Progenitor cell of endocrine pancreas (in vitro differentiated cells): ENCODE results near the gene GNAS-AS1. TPM values are rescaled to one million over a fixed set of nuclear protein-coding genes. Genes with fewer than 3 reads are reported as not detected.

Experiments used
- DNase-seq: peaks from one replicate; pipeline ENCODE4 v3.0.0; 2021; ENCODE audit warnings: low spot score; ENCODE audit not compliant: unreplicated experiment
- H3K27ac Mint-ChIP-seq: 2 replicates; pipeline ENCODE4 v1.8.0; 2021; ENCODE audit warnings: mild to moderate bottlenecking, moderate library complexity, mixed read lengths
- H3K27me3 Mint-ChIP-seq: 2 replicates; pipeline ENCODE4 v1.8.0; 2021; ENCODE audit warnings: mixed read lengths
- H3K36me3 Mint-ChIP-seq: 2 replicates; pipeline ENCODE4 v1.8.0; 2022; ENCODE audit warnings: mixed read lengths; ENCODE audit not compliant: insufficient read depth
- H3K4me1 Mint-ChIP-seq: 2 replicates; pipeline ENCODE4 v1.8.0; 2021; ENCODE audit warnings: low read depth, mixed read lengths
- H3K4me3 Mint-ChIP-seq: 2 replicates; pipeline ENCODE4 v1.8.0; 2021; ENCODE audit warnings: low read depth, mild to moderate bottlenecking, moderate library complexity, mixed read lengths
- H3K9me3 Mint-ChIP-seq: 2 replicates; pipeline ENCODE4 v1.8.0; 2021; ENCODE audit warnings: low read depth, mixed read lengths
- total RNA-seq: library from RNA; stranded (reverse); gene quantifications from 2 replicates; pipeline ENCODE4 v1.2.1, GENCODE V29; 2021
- TF ChIP-seq, protein P1 (sequence below): fragments of 200-600 bp; sonication (generic); IDR thresholded peaks from one replicate; pipeline ENCODE4 v1.5.0; 2021; ENCODE audit warnings: antibody characterized with exemption, mild to moderate bottlenecking; ENCODE audit not compliant: unreplicated experiment

Gene GNAS-AS1
- total RNA-seq, 1 donor from 2014 or later, result 4.3 TPM

GRCh38 chr20:58855506-58856389, 5.0 kb upstream of the GNAS-AS1 start:
- TF ChIP-seq, protein P1, sequence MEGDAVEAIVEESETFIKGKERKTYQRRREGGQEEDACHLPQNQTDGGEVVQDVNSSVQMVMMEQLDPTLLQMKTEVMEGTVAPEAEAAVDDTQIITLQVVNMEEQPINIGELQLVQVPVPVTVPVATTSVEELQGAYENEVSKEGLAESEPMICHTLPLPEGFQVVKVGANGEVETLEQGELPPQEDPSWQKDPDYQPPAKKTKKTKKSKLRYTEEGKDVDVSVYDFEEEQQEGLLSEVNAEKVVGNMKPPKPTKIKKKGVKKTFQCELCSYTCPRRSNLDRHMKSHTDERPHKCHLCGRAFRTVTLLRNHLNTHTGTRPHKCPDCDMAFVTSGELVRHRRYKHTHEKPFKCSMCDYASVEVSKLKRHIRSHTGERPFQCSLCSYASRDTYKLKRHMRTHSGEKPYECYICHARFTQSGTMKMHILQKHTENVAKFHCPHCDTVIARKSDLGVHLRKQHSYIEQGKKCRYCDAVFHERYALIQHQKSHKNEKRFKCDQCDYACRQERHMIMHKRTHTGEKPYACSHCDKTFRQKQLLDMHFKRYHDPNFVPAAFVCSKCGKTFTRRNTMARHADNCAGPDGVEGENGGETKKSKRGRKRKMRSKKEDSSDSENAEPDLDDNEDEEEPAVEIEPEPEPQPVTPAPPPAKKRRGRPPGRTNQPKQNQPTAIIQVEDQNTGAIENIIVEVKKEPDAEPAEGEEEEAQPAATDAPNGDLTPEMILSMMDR, result no peak
- Mint-ChIP-seq H3K4me1 (peaks cover 11% of the 10 kb centered on the region), H3K27me3 (peaks cover 70% of the 10 kb centered on the region)

GRCh38 chr20:58854638-58855471, 4.2 kb upstream of the GNAS-AS1 start:
- no peak for DNase-seq
- Mint-ChIP-seq H3K27ac (no peak overlapping the region), H3K36me3 (peaks cover 1% of the 10 kb centered on the region), H3K27me3 (peaks cover 69% of the 10 kb centered on the region), H3K4me3 (peak overlapping the region; percentile 49), H3K9me3 (no peaks in the 10 kb centered on the region), H3K4me1 (peaks cover 17% of the 10 kb centered on the region)
- TF ChIP-seq, protein P1, result no peak

More at GRCh38 chr20:58855506-58856389, 5.0 kb upstream of the GNAS-AS1 start:
- no peak for DNase-seq
- Mint-ChIP-seq H3K27ac (no peak overlapping the region), H3K9me3 (no peaks in the 10 kb centered on the region), H3K36me3 (peaks cover 1% of the 10 kb centered on the region), H3K4me3 (peak overlapping the region; percentile 53)

DNA sequence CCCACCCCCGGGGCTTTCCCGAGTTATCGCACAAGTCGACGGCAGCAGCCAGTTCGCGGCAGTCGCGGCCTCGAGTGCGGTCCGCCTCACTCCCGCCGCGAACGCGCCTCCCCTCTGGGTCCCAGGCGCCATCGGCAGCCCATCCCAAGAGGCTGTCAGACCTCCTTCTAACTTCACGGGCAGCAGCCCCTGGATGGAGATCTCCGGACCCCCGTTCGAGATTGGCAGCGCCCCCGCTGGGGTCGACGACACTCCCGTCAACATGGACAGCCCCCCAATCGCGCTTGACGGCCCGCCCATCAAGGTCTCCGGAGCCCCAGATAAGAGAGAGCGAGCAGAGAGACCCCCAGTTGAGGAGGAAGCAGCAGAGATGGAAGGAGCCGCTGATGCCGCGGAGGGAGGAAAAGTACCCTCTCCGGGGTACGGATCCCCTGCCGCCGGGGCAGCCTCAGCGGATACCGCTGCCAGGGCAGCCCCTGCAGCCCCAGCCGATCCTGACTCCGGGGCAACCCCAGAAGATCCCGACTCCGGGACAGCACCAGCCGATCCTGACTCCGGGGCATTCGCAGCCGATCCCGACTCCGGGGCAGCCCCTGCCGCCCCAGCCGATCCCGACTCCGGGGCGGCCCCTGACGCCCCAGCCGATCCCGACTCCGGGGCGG, 3.4 kb upstream of the GNAS-AS1 start:
- H3K9me3 Mint-ChIP-seq, result no peaks in the 10 kb centered on the region
- TF ChIP-seq, protein P1, result no peak
- peaks cover 22% of the 10 kb centered on the region for H3K4me1 Mint-ChIP-seq
- peaks cover 1% of the 10 kb centered on the region for H3K36me3 Mint-ChIP-seq
- H3K4me3 Mint-ChIP-seq, result peak overlapping the region; percentile 53
- H3K27me3 Mint-ChIP-seq, result peaks cover 73% of the 10 kb centered on the region
- DNase-seq, result no peak
- no peak overlapping the region for H3K27ac Mint-ChIP-seq

- TF ChIP-seq, protein P1, result no peak
- H3K4me1 Mint-ChIP-seq, result peaks cover 22% of the 10 kb centered on the region
- no peak for DNase-seq
- peaks cover 68% of the 10 kb centered on the region for H3K27me3 Mint-ChIP-seq
- peaks cover 1% of the 10 kb centered on the region for H3K36me3 Mint-ChIP-seq
- no peaks in the 10 kb centered on the region for H3K9me3 Mint-ChIP-seq
- no peak overlapping the region for H3K4me3 Mint-ChIP-seq
- no peak overlapping the region for H3K27ac Mint-ChIP-seq
Observed at GRCh38 chr20:58853466-58853865, 2.8 kb upstream of the GNAS-AS1 start.
